ACHN (cell line): ENCODE results near the gene SUGCT.
A peak's percentile ranks its signal among the peaks of the same experiment; 100 is the strongest.
"Not testable (repeated sequence)": the region's sequence is repeated elsewhere in the genome, so short reads cannot be mapped to it uniquely, and the experiment has no call there.

Experiments used
- DNase-seq: peaks from one replicate; pipeline ENCODE4 v3.0.0-alpha.2; 2015
- in situ Hi-C: cut with HindIII; loops from 2 replicates; pipeline ENCODE4 v1.10.0; 2017; ENCODE audit warnings: low sequenced_read_pairs, low pct_ligation_motif_present, low pct_unique_long_range_greater_than_20kb

SUGCT gene

GRCh38 chr7:40230101-40230500, 95.3 kb downstream of the SUGCT start:
- in situ Hi-C loops, result no loop called here
- no peak for DNase-seq

GRCh38 chr7:40231796-40232195, 97.0 kb downstream of the SUGCT start:
- no peak for DNase-seq
- in situ Hi-C loops, result no loop called here

DNA sequence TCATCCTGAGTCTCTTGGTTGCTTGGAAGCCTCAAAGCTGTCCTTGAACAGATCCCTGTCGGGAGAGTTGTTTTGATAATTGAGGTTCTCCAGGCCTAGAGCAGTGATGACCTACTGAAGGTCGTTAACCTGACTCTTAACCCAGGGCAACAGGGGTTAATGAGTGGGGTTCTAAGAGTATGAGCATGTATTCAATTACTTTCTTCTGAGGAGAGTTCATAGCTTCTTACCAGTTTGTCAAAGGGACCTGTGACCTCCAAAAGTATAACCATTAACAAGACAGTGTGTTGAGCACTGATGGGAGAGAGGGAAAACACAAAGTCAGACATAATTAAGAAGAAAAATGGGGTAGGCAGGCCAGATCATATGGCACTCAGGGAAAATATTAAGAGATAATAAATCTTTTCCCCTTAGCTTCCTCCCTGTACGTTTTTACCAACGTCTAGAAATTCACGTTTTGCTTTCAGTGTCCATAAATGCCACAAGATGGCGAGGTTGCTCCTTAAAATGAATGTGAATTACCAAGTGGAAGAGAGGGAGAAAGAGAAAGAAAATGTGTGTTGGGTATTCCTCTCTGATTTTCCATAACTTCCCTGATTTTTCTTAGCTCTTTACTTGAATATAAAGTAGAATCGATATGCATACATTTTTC, 97.6 kb downstream of the SUGCT start:
- peak; percentile 87 for DNase-seq
- in situ Hi-C loops, result no loop called here

GRCh38 chr7:40234046-40234445, 99.2 kb downstream of the SUGCT start:
- DNase-seq, result no peak
- in situ Hi-C loops, result no loop called here

GRCh38 chr7:40234666-40235065, 99.9 kb downstream of the SUGCT start:
- DNase-seq, result no peak
- in situ Hi-C loops, result no loop called here

DNA sequence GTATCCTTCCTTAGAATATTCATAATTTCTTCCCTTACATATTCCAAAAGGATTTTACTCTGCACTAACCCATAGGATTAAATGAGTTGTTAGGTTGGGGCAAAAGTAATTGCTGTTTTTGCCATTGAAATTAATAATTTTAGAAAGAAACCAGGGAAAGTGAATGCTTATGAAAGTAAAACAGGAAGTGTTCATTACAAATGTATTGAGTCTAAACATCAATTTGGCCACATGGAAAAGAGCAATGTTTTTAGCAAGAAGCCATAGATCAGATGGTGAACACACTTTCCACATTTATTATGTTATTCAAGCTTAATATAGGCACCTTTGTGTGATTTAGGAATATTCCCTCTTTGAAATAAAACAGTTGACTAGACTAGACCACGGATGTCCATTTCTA, 102.9 kb downstream of the SUGCT start:
- in situ Hi-C loops, result no loop called here
- DNase-seq, result no peak

DNA sequence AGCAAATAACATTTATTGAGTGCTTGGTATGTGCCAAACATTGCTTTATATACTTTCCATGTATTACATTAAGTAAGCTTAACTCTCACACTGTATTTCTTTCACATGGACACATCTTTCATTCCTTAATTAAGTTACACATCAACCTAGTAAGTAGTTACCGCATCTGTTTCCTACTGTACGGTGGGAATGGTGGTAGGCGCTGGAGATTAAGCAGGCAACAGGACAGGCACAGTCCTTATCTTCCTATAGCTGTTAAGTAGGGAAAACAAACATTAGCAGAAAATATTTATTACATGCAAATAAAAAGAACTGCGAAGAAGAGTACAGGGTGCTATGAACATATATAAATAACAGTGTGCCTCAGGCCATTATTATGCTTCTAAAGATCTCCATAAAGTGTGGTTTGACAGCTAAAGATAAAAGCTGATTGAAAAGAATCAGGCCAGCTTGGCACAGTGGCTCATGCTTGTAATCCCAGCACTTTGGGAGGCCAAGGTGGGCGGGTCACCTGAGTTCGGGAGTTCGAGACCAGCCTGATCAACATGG, 105.0 kb downstream of the SUGCT start:
- in situ Hi-C loops, result no loop called here
- no peak for DNase-seq

- in situ Hi-C loops, result no loop called here
- no peak for DNase-seq
These were observed 108.3 kb downstream of the SUGCT start for GRCh38 chr7:40243076-40243475.

GRCh38 chr7:40244226-40244625, 109.4 kb downstream of the SUGCT start:
- in situ Hi-C loops, result no loop called here
- DNase-seq, result no peak

DNA sequence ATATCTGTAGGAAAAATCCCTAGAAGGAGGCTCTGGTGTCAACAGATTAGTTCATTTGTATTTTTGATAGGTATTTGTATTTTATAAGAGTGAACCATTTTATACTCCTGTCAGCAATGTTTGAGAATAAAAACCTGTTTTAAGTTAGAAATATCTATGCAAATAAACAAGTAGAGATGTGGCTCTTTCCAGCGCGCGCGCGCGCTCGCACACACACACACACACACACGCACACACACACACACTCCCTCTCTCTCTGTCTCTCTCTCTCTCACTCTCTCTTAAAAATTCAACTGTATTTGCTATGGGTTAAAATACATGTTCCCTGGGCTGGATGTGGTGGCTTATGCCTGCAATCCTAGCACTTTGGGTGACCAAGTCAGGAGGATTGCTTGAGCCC, 113.9 kb downstream of the SUGCT start:
- DNase-seq, result no peak
- in situ Hi-C loops, result no loop called here

DNA sequence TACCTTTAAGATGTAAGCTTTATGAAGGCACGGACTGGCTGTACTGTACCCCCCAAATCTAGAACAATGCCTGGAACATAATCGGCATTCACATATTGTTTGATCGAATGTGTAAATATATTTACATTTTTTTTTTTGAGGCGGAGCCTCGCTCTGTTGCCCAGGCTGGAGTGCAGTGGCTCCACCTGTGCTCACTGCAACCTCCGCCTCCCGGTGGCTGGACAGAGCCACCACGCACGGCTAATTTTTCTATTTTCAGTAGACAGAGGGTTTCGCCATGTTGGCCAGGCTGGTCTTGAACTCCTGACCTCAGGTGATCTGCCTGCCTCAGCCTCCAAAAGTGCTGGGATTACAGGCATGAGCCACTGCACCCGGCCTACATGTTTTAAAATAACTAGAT, 118.6 kb downstream of the SUGCT start:
- in situ Hi-C loops, DNase-seq: not testable (repeated sequence)

DNA sequence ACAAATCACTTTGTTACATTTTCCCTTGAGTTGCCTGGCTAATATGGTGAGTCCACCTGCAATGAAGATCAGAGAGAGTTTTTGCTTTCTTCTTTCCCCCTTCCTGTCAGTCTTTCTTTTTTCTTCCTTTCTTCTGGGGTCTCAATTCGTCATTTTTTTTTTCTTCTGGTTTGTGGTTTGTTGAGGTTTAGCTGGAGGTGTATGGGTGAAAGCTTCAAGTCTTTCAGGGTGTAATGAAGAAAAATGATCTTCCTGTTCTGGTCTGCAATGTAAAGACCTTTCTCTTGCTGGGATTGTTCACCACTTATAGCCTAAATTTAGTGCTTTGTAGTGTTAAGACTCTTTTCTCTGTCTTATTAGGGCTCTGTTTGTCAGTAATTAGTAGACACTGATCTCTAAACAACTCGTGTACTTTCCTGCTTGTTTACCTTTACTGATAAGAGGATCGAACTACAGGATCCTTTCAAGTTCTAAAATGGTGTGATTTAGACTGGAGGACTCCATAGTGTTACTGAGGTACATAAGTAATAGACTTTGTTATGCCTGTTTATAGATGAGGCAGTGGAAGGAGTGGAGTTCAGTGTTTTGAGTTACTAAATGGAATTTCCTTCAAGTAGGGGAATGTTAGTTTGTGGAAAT, 129.1 kb downstream of the SUGCT start:
- DNase-seq, result no peak
- in situ Hi-C loops, result no loop called here

GRCh38 chr7:40267583-40267982, 132.8 kb downstream of the SUGCT start:
- DNase-seq, result no peak
- in situ Hi-C loops, result no loop called here

DNA sequence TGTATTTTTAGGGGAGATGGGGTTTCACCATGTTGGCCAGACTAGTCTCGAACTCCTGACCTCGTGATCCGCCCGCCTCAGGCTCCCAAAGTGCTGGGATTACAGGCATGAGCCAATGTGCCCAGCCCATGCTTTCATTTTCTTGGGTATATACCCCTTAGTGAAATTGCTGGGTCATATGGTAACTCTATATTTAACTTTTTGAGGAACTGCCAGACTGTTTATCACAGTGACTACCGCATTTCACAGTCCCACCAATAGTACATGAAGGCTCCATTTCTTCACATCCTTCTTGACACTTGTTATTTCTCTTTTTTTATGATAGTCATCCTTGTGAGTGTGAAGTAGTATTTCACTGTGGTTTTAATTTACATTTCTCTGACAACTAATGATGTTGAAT, 134.0 kb downstream of the SUGCT start:
- DNase-seq, in situ Hi-C loops: not testable (repeated sequence)

- in situ Hi-C loops, result no loop called here
- DNase-seq, result no peak
These were observed 141.3 kb downstream of the SUGCT start for GRCh38 chr7:40276061-40276460.

- no peak for DNase-seq
- in situ Hi-C loops, result no loop called here
These were observed 145.2 kb downstream of the SUGCT start for GRCh38 chr7:40279991-40280390.

- in situ Hi-C loops, result no loop called here
- DNase-seq, result no peak
These were observed 148.1 kb downstream of the SUGCT start for GRCh38 chr7:40282858-40283257.

- DNase-seq, result no peak
- in situ Hi-C loops, result no loop called here
These were observed 148.6 kb downstream of the SUGCT start for GRCh38 chr7:40283391-40283790.

- no peak for DNase-seq
- in situ Hi-C loops, result no loop called here
These were observed 154.0 kb downstream of the SUGCT start for GRCh38 chr7:40288827-40289226.

GRCh38 chr7:40297741-40298311, 163.0 kb downstream of the SUGCT start:
- DNase-seq, result no peak
- in situ Hi-C loops, result no loop called here
